GM19035 (cell line): ENCODE measurements around the gene BCAS1.

Source experiments
- ATAC-seq: cut with Tn5 transposase; IDR thresholded peaks from one replicate; pipeline ENCODE4 v1.9.1; 2021; ENCODE audit not compliant: unreplicated experiment

BCAS1 gene

GRCh38 chr20:53914091-53914780 is 156.2 kb downstream of the BCAS1 start:
- ATAC-seq: no peak

GRCh38 chr20:53911301-53911700 is 159.1 kb downstream of the BCAS1 start:
- ATAC-seq: no peak

DNA sequence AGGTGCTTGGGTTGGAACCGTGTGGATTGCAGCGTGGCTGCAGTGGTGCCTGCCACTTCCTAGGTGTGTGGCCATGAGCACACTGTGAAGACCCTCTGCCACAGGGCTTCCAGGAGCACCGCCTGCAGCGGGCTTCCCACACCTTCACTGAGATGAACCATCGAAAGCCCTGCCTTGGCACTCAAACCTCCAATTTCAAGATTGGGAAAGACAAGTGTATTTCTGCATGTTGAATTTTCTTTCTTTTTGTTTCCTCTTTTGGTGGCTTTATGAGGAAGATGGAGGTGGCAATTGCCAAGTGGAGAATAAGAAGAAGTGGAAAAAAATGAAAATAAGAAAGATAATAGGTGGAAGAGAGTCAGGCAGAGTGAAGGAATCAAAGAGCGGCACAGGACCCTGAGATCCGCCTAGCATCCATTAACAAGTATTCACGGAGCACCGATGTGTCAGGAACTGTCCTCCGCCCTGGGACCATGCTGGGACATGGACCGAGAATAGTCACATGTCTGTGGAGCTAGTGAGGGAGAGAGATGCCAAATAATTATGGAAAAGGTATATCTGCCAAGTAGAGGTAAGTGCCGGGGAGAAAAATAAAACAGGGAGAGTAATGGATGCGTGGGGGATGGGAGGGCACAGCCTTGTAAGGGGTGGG is 159.9 kb downstream of the BCAS1 start:
- no peak for ATAC-seq

GRCh38 chr20:53907968-53908751 is 162.2 kb downstream of the BCAS1 start:
- ATAC-seq: no peak

GRCh38 chr20:53905820-53906191 is 164.6 kb downstream of the BCAS1 start:
- ATAC-seq: no peak

DNA sequence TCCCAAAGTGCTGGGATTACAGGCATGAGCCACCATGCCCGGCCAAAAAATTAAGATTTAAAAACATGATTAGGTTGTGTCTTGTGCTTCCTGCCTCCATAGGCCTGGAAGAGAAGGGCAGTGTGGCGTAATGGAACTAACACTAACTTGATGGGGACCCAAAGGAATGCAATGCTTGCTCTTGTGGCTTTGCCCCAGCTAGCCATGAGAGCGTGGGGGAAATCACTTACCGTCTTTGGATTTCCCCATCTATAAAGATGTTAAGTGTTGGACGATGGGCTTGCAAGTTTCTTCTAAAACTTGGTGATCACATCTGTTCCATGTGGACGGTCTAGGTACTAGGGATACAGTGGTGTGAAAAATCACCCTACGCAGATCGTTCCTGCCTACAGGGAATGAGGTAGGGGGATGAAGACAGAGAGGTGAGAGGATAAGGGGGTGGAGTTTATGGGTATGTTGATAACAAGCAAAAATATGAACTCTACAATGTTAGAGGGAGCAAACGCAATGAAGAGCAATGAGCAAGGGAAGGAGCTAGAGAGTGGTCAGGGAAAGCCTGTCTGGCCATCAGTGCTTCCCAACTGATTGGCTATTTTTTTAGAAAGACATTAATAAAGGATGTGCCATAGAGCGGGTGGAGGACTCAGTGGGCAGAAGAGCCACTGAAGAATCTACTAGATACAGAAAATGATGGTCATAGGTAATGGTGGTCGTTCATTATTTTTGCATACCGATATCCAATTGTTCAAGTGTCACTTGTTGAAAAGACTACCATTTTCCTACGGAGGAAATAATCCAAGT is 165.2 kb downstream of the BCAS1 start:
- ATAC-seq: peak; percentile 38

GRCh38 chr20:53904261-53904660 is 166.1 kb downstream of the BCAS1 start:
- ATAC-seq: no peak

- no peak for ATAC-seq
Observed at GRCh38 chr20:53903652-53903987, 166.8 kb downstream of the BCAS1 start.

DNA sequence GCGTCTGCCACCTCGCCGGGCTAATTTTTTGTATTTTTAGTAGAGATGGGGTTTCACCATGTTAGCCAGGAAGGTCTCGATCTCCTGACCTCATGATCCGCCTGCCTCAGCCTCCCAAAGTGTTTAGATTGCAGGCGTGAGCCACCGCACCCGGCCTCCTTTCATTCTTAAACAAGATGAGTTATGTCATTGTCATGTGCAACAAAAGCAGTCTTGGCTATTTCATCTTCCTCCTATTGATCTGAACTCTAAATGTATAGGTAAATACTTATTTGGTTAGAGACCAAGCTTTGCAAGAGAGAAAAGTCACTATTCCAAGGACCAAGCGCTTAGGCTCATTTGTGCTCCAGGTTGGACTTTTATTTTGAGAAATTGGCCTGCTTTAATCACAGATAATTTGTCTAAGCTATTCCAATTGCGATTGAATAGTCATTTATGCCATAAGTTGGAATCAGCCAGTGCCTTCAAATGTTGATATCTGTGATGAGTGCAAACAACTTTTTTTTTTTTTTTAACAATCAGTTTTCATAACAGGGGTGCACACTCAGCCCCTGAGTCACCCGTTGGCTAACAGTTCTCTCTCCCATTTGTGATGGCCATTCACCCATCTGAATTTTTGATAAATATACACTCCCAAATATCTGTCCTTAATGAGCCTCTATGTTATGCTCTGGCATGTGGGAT is 167.3 kb downstream of the BCAS1 start:
- no peak for ATAC-seq

DNA sequence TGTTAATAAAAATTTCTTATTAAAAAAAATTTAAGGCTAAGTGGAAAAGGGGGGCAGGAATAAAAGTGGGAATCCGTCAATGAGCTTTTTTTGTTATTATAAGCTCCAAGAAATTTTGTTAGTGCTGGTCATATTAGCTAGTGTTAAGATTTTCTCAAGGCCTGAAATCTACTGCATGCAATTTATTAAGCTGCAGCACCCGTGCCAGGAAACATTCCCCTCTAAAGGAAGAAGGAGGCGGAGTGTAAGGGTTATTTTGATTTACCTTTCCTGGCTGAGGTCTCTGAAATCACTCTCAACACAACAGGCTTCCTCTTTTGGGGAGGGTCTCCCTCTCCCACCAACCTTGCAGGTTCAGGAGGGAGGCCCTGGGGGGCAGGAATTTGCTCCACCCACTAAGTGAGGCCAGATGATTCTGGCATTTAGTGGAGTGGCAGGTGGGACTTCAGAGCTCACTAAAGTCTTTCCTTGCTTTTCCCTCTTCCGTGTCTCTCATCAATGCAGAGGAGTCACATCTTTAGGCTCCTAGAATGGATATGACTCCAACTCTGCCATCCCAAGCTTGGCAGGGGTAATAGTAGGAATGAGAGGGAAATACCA is 168.8 kb downstream of the BCAS1 start:
- no peak for ATAC-seq

GRCh38 chr20:53901064-53901463 is 169.3 kb downstream of the BCAS1 start:
- no peak for ATAC-seq

DNA sequence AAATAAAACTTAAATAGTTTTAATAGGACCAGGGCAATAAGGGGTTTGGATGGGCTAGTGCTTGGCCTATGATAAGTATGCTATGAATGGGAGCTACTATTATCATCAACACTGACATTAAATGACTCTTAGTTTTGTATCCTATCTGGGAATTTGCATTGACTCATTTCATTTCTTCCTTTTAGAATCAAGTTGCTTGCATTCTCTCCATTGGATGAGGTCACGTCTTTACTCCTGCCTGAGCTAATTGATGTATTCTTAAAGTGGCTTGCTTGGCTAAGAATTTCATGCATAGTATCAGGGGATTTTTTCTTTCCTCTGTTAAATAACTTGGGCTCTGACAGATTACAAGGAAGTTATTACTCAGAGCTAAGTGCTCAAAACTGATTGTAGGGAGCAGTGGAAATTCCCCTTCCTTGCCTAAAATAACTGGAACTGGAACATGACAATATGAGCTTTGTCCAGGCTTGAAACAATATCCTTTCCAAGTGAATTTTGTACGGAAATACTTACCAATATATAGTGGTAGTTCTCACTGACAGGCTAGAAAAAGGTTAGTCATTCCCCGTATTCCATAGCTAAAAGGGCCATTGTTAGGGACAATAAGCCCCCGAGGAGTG is 169.9 kb downstream of the BCAS1 start:
- no peak for ATAC-seq

DNA sequence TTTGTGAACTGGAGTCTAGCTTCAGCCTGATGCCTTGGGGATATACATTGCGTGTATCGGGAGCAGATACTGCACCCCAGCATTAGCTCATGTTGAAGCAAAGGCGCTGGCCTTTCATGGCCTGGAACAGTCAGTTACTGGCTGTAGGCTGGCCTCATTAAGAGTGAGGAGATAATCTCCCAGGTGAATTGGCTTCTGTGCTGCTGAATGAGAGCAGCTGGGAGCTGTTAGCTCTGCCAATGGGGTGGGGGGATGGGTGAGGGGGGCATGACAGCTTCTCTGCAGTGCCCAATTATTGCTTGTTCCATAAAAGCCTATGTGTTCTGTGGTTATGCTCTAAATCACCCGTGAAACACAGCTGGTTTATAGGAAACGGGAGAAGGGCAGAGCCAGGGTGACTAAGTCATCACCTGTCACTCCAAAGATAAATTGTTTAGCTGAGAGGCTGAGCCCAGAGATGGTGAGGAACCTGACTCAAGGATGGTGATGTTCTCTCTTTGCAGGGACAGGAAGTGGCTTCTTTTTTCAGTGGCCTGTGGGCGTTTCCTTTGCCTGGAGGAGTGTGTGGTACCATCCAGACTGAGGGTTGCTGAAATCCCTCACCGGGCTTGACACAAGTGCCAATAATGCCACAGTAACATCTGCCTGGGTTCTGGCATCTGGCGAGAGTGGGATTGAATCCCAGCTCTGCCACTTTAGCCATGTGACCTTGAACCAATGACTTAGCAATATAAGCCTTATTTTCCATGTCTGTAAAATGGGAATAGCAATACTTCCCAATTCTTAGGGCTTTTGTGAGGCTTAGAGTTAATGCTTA is 170.8 kb downstream of the BCAS1 start:
- ATAC-seq: peak; percentile 84

DNA sequence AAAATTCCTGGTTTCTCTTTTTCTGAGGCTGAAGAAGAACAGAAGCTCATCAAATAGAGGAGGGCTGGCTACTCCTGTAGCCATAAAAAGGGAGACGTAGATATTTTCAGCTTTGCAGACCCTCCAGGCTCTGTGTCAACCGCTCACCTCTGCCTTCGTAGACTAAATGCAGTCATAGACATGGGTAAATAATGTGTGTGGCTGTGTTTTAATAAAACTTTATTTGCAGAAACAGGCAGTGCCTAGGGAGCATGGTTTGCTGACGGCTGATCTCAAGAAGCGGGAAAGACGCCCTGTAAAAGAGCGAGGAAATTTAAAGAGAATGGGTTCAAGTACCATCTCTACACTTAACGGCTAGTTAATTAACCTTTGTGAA is 171.8 kb downstream of the BCAS1 start:
- ATAC-seq: no peak

DNA sequence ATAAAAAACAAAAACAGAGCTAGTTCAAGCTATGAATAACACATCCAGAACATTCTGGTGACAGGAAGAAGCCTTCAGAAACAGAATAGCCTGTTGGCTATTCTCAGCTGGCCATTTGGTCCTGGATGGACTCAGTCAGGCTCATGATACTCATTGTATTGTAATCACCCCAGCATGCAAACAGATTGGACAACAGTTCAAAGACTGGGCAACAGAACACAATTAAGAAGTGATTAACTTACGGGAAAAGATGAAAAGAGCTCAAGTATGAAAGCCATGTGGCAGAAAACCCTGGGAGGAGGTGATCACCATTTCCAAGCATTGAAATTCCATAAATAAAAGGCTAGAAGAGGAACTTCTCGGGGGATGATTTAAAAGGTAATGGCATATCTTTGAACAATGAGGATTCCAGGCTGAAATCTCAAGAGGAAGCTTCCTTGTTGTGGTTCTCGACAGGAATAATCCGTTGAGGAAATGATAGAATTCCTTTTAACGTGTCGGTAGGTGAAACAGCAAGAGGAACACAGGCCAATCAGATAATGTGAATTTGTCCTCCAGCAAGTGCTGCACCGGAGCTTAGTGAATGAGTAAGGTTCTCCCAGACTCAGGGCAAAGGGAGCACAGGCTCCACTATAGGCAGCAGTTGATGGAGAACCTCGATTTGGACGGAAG is 172.4 kb downstream of the BCAS1 start:
- ATAC-seq: no peak

- ATAC-seq: no peak
Observed at GRCh38 chr20:53896647-53897046, 173.7 kb downstream of the BCAS1 start.

GRCh38 chr20:53896041-53896440 is 174.4 kb downstream of the BCAS1 start:
- ATAC-seq: no peak

DNA sequence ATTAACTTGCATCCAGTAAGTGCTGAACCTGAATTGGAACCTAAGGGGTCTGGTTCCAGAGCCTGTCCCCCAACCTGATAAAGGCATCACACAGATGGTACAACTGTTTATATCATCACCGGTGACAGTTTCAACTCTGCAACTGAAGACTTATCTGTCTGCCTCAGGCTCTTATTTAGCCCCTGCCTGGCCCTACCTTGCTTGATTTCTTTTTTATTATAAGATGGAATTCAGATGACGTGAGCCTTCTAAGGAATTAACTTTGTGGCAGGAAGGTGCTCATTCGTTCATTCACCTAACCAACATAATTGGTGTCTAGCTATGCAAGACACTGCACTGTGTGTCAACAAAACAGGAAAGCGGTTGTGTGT is 175.0 kb downstream of the BCAS1 start:
- no peak for ATAC-seq
